Activated T-cell treated with anti-CD3 and anti-CD28 coated beads, Interleukin-2, amount 50 U/mL, for 4 hours (primary cell): ENCODE data around the gene SBK2. TPM values are rescaled to one million over a fixed set of nuclear protein-coding genes. Genes with fewer than 3 reads are reported as not detected.
"Not testable (repeated sequence)": the region's sequence is repeated elsewhere in the genome, so short reads cannot be mapped to it uniquely, and the experiment has no call there.

Experiments
- ATAC-seq, 2 donors: fragments of 200-7000 bp; cut with Tn5 transposase; one replicate each; pipeline ENCODE4 v1.10.0; 2021
- DNase-seq: peaks from one replicate; pipeline ENCODE4 v3.0.0-alpha.2; 2020
- H3K27me3 Mint-ChIP-seq: one replicate; pipeline ENCODE4 v1.8.0; 2021; ENCODE audit warnings: low read depth, mixed read lengths
- H3K36me3 Mint-ChIP-seq: one replicate; pipeline ENCODE4 v1.8.0; 2022; ENCODE audit warnings: mixed read lengths; ENCODE audit not compliant: insufficient read depth
- H3K4me1 Mint-ChIP-seq: one replicate; pipeline ENCODE4 v1.8.0; 2021; ENCODE audit warnings: low read depth, mixed read lengths
- H3K4me3 Mint-ChIP-seq: one replicate; pipeline ENCODE4 v1.8.0; 2021; ENCODE audit warnings: mild to moderate bottlenecking, moderate library complexity, mixed read lengths
- H3K9me3 Mint-ChIP-seq: one replicate; pipeline ENCODE4 v1.8.0; 2021; ENCODE audit warnings: mixed read lengths
- total RNA-seq, 3 donors: library from RNA; stranded (reverse); gene quantifications; one replicate each; pipeline ENCODE4 v1.2.1, GENCODE V29; 2021

The SBK2 gene
- total RNA-seq, 3 donors from 2014 or later: not detected

- Mint-ChIP-seq H3K9me3 (no peaks in the 10 kb centered on the region), H3K36me3 (no peaks in the 10 kb centered on the region), H3K4me3 (no peak overlapping the region), H3K4me1 (peaks cover 10% of the 10 kb centered on the region), H3K27me3 (peaks cover 7% of the 10 kb centered on the region)
- ATAC-seq (no peak), DNase-seq (no peak)
Measured at GRCh38 chr19:55504252-55504603, 32.7 kb downstream of the SBK2 start.

- H3K36me3 Mint-ChIP-seq: no peaks in the 10 kb centered on the region
- H3K4me1 Mint-ChIP-seq: peaks cover 10% of the 10 kb centered on the region
- no peaks in the 10 kb centered on the region for H3K9me3 Mint-ChIP-seq
- ATAC-seq (peak; percentile 97), DNase-seq (peak; percentile 93)
- peaks cover 7% of the 10 kb centered on the region for H3K27me3 Mint-ChIP-seq
- H3K4me3 Mint-ChIP-seq: peak overlapping the region; percentile 78
Measured at GRCh38 chr19:55503502-55504251, 33.3 kb downstream of the SBK2 start.

- H3K36me3 Mint-ChIP-seq: no peaks in the 10 kb centered on the region
- peak overlapping the region; percentile 78 for H3K4me3 Mint-ChIP-seq
- no peaks in the 10 kb centered on the region for H3K9me3 Mint-ChIP-seq
- peaks cover 10% of the 10 kb centered on the region for H3K4me1 Mint-ChIP-seq
- ATAC-seq (no peak), DNase-seq (no peak)
- peaks cover 6% of the 10 kb centered on the region for H3K27me3 Mint-ChIP-seq
Measured at GRCh38 chr19:55503157-55503501, 33.8 kb downstream of the SBK2 start.

- H3K4me1 Mint-ChIP-seq: peaks cover 10% of the 10 kb centered on the region
- peak overlapping the region; percentile 0 for H3K4me3 Mint-ChIP-seq
- DNase-seq: no peak
- H3K9me3 Mint-ChIP-seq: no peaks in the 10 kb centered on the region
- H3K36me3 Mint-ChIP-seq: no peaks in the 10 kb centered on the region
- ATAC-seq: no peak
- no peaks in the 10 kb centered on the region for H3K27me3 Mint-ChIP-seq
Measured at GRCh38 chr19:55502197-55502952, 34.6 kb downstream of the SBK2 start.

GRCh38 chr19:55500368-55500952, 36.5 kb downstream of the SBK2 start:
- Mint-ChIP-seq H3K4me1 (peaks cover 10% of the 10 kb centered on the region), H3K9me3 (no peaks in the 10 kb centered on the region), H3K4me3 (no peak overlapping the region), H3K36me3 (no peaks in the 10 kb centered on the region), H3K27me3 (no peaks in the 10 kb centered on the region)
- DNase-seq (no peak), ATAC-seq (no peak)

- no peak overlapping the region for H3K4me3 Mint-ChIP-seq
- no peak for DNase-seq
- H3K4me1 Mint-ChIP-seq: peaks cover 8% of the 10 kb centered on the region
- no peaks in the 10 kb centered on the region for H3K9me3 Mint-ChIP-seq
- H3K36me3 Mint-ChIP-seq: no peaks in the 10 kb centered on the region
- no peak for ATAC-seq
- no peaks in the 10 kb centered on the region for H3K27me3 Mint-ChIP-seq
Measured at GRCh38 chr19:55498246-55498840, 38.6 kb downstream of the SBK2 start.

- Mint-ChIP-seq H3K36me3 (no peaks in the 10 kb centered on the region), H3K9me3 (no peaks in the 10 kb centered on the region), H3K4me3 (no peak overlapping the region), H3K27me3 (peaks cover 4% of the 10 kb centered on the region), H3K4me1 (peaks cover 5% of the 10 kb centered on the region)
- ATAC-seq (no peak), DNase-seq (no peak)
Measured at GRCh38 chr19:55497763-55498162, 39.2 kb downstream of the SBK2 start.

GRCh38 chr19:55496820-55497219, 40.1 kb downstream of the SBK2 start:
- ATAC-seq, H3K4me1 Mint-ChIP-seq, H3K36me3 Mint-ChIP-seq, H3K9me3 Mint-ChIP-seq, DNase-seq, H3K27me3 Mint-ChIP-seq, H3K4me3 Mint-ChIP-seq: not testable (repeated sequence)

GRCh38 chr19:55495646-55496349, 41.1 kb downstream of the SBK2 start:
- ATAC-seq: no peak
- DNase-seq: no peak
- no peaks in the 10 kb centered on the region for H3K36me3 Mint-ChIP-seq
- H3K4me3 Mint-ChIP-seq: no peak overlapping the region
- H3K4me1 Mint-ChIP-seq: no peaks in the 10 kb centered on the region
- H3K9me3 Mint-ChIP-seq: no peaks in the 10 kb centered on the region
- H3K27me3 Mint-ChIP-seq: peaks cover 7% of the 10 kb centered on the region

- Mint-ChIP-seq H3K9me3 (no peaks in the 10 kb centered on the region), H3K27me3 (peaks cover 7% of the 10 kb centered on the region), H3K36me3 (no peaks in the 10 kb centered on the region), H3K4me3 (no peak overlapping the region), H3K4me1 (no peaks in the 10 kb centered on the region)
- ATAC-seq (peak in 1 of 2 donors; percentile 52), DNase-seq (no peak)
Measured at GRCh38 chr19:55494172-55494761, 42.7 kb downstream of the SBK2 start.

DNA sequence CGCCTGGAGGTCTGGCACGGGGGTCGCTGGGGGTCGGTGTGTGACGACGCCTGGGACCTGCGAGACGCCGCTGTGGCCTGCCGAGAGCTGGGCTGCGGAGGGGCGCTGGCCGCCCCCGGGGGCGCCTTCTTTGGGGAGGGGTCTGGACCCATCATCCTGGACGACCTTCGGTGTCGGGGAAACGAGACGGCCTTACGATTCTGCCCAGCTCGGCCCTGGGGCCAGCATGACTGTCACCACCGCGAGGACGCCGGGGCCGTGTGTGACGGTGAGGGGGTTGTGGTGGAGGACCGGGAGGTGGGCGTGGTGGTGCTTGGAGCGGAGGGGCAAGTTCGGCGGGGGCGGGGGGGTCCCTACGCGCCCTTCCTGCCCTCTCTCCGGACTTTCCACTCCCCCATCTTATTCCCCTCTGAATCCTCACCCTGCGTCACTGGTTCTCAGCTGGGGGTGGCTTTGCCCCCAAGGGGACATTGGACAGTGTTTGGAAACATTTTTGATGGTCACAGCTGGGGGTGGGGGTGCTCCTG, 43.2 kb downstream of the SBK2 start:
- DNase-seq: no peak
- Mint-ChIP-seq H3K4me3 (no peak overlapping the region), H3K9me3 (no peaks in the 10 kb centered on the region), H3K27me3 (peaks cover 7% of the 10 kb centered on the region), H3K36me3 (no peaks in the 10 kb centered on the region), H3K4me1 (no peaks in the 10 kb centered on the region)
- no peak for ATAC-seq

DNA sequence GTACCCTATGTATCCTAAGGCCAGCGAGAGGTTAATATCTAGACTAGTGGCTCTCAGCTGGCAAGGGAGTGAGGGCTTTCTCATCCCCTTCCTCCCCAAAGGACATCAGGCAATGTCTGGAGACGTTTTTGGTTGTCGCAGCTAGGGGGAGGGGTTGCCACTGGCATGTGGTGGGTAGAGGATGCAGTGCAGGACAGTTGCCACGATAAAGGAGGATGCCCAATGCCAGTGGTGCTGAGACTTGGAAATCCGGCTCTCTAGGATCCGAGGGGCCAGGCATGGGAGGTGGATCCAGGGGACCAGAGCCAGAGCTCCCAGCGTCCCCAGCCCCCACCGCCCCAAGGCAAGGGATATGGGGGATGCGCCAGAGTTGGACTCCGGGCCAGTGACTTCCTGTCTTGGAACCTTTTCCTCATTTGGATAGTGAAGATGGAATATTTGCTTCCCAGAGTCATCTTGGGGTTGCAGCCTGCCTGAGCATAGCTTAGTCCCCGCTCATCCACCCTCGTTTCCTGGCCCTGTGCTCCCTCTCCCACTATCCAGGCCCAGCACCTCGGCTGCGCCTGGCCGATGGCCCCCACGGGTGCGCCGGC, 43.8 kb downstream of the SBK2 start:
- Mint-ChIP-seq H3K4me1 (no peaks in the 10 kb centered on the region), H3K9me3 (no peaks in the 10 kb centered on the region), H3K27me3 (peaks cover 7% of the 10 kb centered on the region), H3K36me3 (no peaks in the 10 kb centered on the region), H3K4me3 (no peak overlapping the region)
- ATAC-seq: no peak
- no peak for DNase-seq

- no peaks in the 10 kb centered on the region for H3K36me3 Mint-ChIP-seq
- no peak for ATAC-seq
Measured at GRCh38 chr19:55492362-55492944, 44.5 kb downstream of the SBK2 start.

More at GRCh38 chr19:55492362-55492944, 44.5 kb downstream of the SBK2 start:
- Mint-ChIP-seq H3K4me1 (peaks cover 3% of the 10 kb centered on the region), H3K27me3 (peaks cover 7% of the 10 kb centered on the region), H3K4me3 (no peak overlapping the region), H3K9me3 (no peaks in the 10 kb centered on the region)
- DNase-seq: no peak
